GM19099 (cell line): ENCODE data around the gene HHIP.

ENCODE experiments used
- POLR2A ChIP-seq: IDR thresholded peaks from 3 replicates; pipeline ENCODE4 v1.6.1; 2011; ENCODE audit warnings: low read depth; ENCODE audit not compliant: insufficient read length; ENCODE audit errors: extremely low read depth

Gene HHIP

GRCh38 chr4:144647590-144647989, 1.6 kb downstream of the HHIP start:
- no peak for TF ChIP-seq POLR2A

GRCh38 chr4:144648042-144648441, 2.1 kb downstream of the HHIP start:
- TF ChIP-seq POLR2A: no peak

GRCh38 chr4:144649646-144650045, 3.7 kb downstream of the HHIP start:
- no peak for TF ChIP-seq POLR2A

- TF ChIP-seq POLR2A: no peak
Measured at GRCh38 chr4:144650311-144651005, 4.5 kb downstream of the HHIP start.

- no peak for TF ChIP-seq POLR2A
Measured at GRCh38 chr4:144653781-144654545, 8.0 kb downstream of the HHIP start.

- no peak for TF ChIP-seq POLR2A
Measured at GRCh38 chr4:144655491-144655890, 9.5 kb downstream of the HHIP start.

GRCh38 chr4:144656850-144657249, 10.9 kb downstream of the HHIP start:
- no peak for TF ChIP-seq POLR2A

GRCh38 chr4:144658015-144658567, 12.1 kb downstream of the HHIP start:
- no peak for TF ChIP-seq POLR2A

- no peak for TF ChIP-seq POLR2A
Measured at GRCh38 chr4:144658903-144659302, 12.9 kb downstream of the HHIP start.

GRCh38 chr4:144659447-144659846, 13.5 kb downstream of the HHIP start:
- TF ChIP-seq POLR2A: no peak

GRCh38 chr4:144663834-144664475, 18.0 kb downstream of the HHIP start:
- TF ChIP-seq POLR2A: no peak

GRCh38 chr4:144666539-144667175, 20.7 kb downstream of the HHIP start:
- TF ChIP-seq POLR2A: no peak

GRCh38 chr4:144667500-144667899, 21.5 kb downstream of the HHIP start:
- no peak for TF ChIP-seq POLR2A

- TF ChIP-seq POLR2A: no peak
Measured at GRCh38 chr4:144670776-144671175, 24.8 kb downstream of the HHIP start.

GRCh38 chr4:144674711-144675110, 28.8 kb downstream of the HHIP start:
- TF ChIP-seq POLR2A: no peak

GRCh38 chr4:144681806-144682205, 35.9 kb downstream of the HHIP start:
- no peak for TF ChIP-seq POLR2A

- no peak for TF ChIP-seq POLR2A
Measured at GRCh38 chr4:144683516-144683915, 37.6 kb downstream of the HHIP start.
